GM12873 (cell line): ENCODE results near the gene SPAG16.

Experiments
- TF ChIP-seq, protein P1 (sequence below): IDR thresholded peaks from 2 replicates; pipeline ENCODE4 v1.5.1; 2012; ENCODE audit warnings: low read depth, mild to moderate bottlenecking, moderate library complexity, low read length, control low read depth; ENCODE audit not compliant: insufficient read depth; ENCODE audit errors: missing control alignments

The SPAG16 gene

DNA sequence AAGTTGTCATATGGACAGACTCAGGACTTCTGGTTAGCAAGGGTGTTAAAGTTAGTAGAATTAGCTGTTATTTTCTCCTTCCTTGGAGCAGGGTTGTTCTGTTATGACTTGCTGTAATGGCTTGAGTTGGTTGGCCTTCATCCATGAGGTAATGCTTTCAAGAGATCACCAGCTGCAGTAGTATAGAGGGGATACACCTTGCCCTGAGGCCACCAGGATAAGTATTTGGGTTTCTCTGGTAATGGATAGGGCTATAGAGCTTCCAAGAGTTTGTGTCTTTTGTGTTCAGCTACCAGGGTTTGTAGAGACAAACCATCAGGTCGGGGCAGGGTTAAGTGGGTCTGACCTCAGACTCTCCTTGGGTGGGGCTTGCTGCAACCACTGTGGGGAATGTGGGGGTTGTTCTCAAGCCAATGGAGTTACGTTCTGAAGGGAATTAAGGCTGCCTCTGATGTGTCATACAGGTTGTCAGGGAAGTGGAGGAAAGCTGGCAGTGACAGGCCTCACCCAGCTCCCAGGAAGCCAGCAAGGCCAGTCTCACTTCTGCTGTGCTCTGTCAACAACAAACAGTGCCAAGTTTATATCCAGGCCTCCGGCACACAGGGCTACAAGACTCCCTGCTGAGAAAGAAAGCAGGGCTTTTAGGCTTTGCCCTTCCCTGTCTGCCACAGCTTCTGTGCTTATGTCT is 356.6 kb downstream of the SPAG16 start:
- TF ChIP-seq, protein P1, sequence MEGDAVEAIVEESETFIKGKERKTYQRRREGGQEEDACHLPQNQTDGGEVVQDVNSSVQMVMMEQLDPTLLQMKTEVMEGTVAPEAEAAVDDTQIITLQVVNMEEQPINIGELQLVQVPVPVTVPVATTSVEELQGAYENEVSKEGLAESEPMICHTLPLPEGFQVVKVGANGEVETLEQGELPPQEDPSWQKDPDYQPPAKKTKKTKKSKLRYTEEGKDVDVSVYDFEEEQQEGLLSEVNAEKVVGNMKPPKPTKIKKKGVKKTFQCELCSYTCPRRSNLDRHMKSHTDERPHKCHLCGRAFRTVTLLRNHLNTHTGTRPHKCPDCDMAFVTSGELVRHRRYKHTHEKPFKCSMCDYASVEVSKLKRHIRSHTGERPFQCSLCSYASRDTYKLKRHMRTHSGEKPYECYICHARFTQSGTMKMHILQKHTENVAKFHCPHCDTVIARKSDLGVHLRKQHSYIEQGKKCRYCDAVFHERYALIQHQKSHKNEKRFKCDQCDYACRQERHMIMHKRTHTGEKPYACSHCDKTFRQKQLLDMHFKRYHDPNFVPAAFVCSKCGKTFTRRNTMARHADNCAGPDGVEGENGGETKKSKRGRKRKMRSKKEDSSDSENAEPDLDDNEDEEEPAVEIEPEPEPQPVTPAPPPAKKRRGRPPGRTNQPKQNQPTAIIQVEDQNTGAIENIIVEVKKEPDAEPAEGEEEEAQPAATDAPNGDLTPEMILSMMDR: no peak

DNA sequence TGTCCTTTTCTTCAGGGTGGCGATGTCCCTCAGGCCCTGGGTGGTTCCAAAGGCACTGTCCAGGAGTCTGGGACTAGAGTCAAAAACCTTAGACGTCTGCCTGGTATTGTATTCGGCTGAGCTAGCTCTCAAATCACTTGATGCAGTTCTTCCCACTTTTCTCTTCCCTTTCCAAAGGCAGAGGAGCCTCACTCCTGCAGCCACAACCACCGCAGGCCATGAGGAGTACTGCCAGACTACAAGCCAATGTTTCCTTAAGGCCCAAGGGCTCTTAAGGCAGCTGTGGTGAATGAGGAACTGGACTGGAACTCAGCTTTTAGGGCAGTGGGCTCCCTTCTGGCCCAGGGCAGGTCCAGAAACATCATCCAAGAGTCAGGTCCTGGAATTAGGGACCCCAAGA is 360.7 kb downstream of the SPAG16 start:
- TF ChIP-seq, protein P1: no peak

DNA sequence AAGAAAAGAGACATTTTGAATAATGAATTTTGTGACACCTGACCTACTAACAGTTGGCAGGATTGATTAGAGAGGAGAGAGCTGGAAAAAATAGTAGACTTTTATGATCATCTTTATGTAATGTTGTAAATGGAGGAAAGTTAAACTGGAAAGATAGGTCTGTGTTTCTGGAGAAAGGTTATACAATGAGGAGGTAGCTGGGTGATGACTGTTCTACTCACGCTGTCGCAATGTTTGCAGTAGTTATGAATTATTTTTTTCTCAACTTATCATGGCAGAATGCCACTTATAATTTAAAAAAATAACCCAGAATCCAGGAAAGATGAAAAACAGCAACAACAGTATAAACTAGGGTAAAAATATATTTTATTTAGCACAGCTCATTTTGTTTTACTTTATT is 364.9 kb downstream of the SPAG16 start:
- TF ChIP-seq, protein P1: no peak

DNA sequence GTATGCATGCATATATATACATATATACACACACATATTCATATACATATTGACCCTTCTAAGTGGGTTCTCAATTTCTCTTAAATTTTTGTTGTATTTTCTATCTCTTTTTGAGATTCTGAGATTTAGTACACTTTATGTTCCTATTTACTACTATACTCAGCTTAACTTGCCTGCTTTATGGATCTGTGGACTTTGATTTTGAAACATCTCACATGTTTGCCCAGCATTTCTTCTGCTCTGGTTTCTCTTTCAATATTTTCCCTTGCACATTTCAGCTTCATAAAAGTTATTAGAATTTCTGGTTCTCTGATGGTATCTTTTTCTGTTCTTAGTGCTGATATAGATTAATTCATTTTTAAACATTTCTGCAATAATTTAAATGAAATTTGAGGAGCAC is 380.6 kb downstream of the SPAG16 start:
- TF ChIP-seq, protein P1: no peak

DNA sequence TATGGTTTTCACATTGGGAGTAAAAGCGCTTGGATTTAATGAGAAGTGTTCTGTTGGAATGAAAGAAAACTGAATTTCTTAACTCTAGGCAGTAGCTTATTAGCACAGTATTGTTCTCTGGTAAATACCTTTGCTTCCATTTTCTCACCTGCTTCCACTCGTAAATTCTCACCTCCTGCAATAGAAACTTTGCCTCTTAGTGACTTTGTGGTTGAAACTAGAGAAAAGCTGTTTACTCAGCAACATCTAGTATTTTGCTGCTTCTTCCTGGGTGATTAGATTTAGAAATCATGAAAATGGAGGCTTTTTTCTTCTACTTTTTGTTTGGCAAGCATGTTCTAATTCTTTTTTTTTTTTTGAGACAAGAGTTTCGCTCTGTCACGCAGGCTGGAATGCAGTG is 385.4 kb downstream of the SPAG16 start:
- TF ChIP-seq, protein P1: no peak

DNA sequence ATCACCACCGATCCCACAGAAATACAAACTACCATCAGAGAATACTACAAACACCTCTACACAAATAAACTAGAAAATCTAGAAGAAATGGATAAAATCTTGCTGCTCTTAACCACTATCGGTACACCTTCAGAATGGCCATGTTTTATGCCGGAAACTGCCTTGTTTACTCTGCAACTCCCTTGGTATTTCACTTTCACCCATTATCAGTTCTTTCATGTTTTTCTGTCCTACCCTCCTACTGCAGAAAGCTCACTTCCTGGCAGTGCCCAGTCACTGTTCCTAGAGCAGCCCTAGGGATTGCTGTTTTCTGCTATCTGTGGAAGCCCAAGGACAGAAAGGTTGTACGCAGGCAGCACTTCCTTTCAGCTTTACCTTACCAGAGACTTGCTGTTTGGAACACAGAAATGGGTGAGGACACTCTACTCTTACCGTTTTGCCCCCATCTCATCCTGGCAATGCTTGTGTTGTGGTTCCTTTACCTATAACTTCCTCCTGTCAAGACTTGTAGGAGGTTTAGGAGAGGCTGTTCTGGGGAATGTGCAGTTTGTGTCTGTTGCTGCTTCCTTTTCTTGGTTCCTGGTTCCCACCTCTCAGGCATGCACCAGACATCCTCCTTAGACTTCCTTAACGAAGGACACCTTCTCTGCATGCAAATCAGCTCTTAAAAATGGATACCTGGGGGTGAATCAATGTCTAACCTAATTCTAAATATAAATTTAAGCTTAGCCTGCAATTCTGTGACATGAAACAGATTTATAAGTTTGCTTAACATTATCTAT is 394.4 kb downstream of the SPAG16 start:
- TF ChIP-seq, protein P1: no peak

DNA sequence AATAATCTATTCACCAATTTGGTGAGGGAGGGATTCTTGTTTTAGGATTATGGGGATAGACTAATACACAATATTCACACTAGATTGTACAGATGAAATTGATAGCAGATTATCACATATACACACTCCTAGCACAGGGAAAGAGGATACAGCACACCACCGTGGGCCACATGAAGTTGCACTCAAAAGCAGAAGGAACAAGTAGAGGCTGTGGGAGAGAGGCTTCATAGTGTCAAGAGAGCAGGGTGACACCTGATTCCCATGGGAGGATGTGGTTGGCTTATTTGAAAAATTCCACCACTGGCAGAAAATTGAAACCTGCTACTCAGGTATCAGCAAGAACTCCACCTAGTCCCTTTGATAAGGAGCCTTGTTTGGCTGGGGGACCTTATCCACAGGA is 395.6 kb downstream of the SPAG16 start:
- TF ChIP-seq, protein P1: no peak
